Measurements from ENCODE around the gene MISP. TPM values are rescaled to one million over a fixed set of nuclear protein-coding genes. Genes with fewer than 3 reads are reported as not detected.

Gene MISP
- total and polyA plus RNA-seq, 9 of the 15 experiments (the other 6 are each of a cell fraction or from before 2014, with no cell fraction given): 0.04 to 0.29 (median 0.05) TPM; not detected in 5

- peak in 1 of 2 experiments; percentile 45; a peak in 2 of 4 replicates for TF ChIP-seq RAD21 (CRISPR knock-in tag; conservative IDR thresholded peaks at IDR 0.05 in 1 of 2, IDR thresholded peaks at IDR 0.05 in 1 of 2)
- no peak for TF ChIP-seq SNAPC5 (CRISPR knock-in tag; IDR thresholded peaks at IDR 0.05)
- TF ChIP-seq ZHX1 (conservative IDR thresholded peaks at IDR 0.05; ENCODE audit: low read length): no peak
- no peak for TF ChIP-seq RREB1 (CRISPR knock-in tag; IDR thresholded peaks at IDR 0.05)
- TF ChIP-seq ZNF561 (CRISPR knock-in tag; conservative IDR thresholded peaks at IDR 0.05): no peak
- TF ChIP-seq REST (IDR thresholded peaks at IDR 0.05; ENCODE audit: borderline replicate concordance): peak; percentile 19; the same call in 1 of the 2 replicates
- TF ChIP-seq REST (CRISPR knock-in tag; IDR thresholded peaks at IDR 0.05; ENCODE audit: low read depth): no peak
- 0 out of 2 replicates have a peak, but pooled peaks have one; percentile 54 for TF ChIP-seq CBX1 (IDR thresholded peaks at IDR 0.05; ENCODE audit: low read depth)
- no peak for TF ChIP-seq ZBTB17 (CRISPR knock-in tag; IDR thresholded peaks at IDR 0.05)
- no peak for TF ChIP-seq MEIS2 (IDR thresholded peaks at IDR 0.05; ENCODE audit: partially characterized antibody)
Measured at GRCh38 chr19:737591-738093, 13.3 kb upstream of the MISP start (continued).
